K562 (cell line): ENCODE data around the gene KCTD13. TPM values are rescaled to one million over a fixed set of nuclear protein-coding genes. Genes with fewer than 3 reads are reported as not detected.

Experiments
- ADNP ChIP-seq: fragments of 200-800 bp; sonication (Bioruptor generic); IDR thresholded peaks from 2 replicates; pipeline ENCODE4 v1.6.1; 2016; ENCODE audit warnings: missing genetic modification characterization, missing compliant biosample characterization
- ARID1B ChIP-seq: fragments of 450-650 bp; IDR thresholded peaks from 2 replicates; pipeline ENCODE4 v1.6.1; 2016; ENCODE audit warnings: antibody characterized with exemption, mild to moderate bottlenecking, inconsistent platforms
- CC2D1A ChIP-seq: fragments of 450-650 bp; IDR thresholded peaks from 2 replicates; pipeline ENCODE4 v1.6.1; 2017; ENCODE audit warnings: mild to moderate bottlenecking
- CREB5 ChIP-seq: fragments of 250-450 bp; sonication (Bioruptor Pico); IDR thresholded peaks from 2 replicates; pipeline ENCODE4 v1.5.0; 2020; ENCODE audit warnings: mild to moderate bottlenecking
- GABPA ChIP-seq: fragments of 200-800 bp; sonication (Bioruptor generic); conservative IDR thresholded peaks from 2 replicates; pipeline ENCODE4 v1.6.1; 2016; ENCODE audit warnings: low read depth, missing genetic modification characterization, missing compliant biosample characterization
- HCFC1 ChIP-seq: IDR thresholded peaks from 2 replicates; pipeline ENCODE4 v1.6.1; 2012; ENCODE audit warnings: low read depth, low read length, improper control_type of control experiment
- HINFP ChIP-seq: fragments of 450-650 bp; conservative IDR thresholded peaks from 2 replicates; pipeline ENCODE4 v1.6.1; 2016; ENCODE audit warnings: missing genetic modification characterization, low read depth, mild to moderate bottlenecking, control low read depth, missing compliant biosample characterization
- HMG20A ChIP-seq: fragments of 450-650 bp; formaldehyde crosslinking; conservative IDR thresholded peaks from 2 replicates; pipeline ENCODE4 v1.4.0; 2020; ENCODE audit warnings: mild to moderate bottlenecking, mixed read lengths
- KDM1A ChIP-seq, 2 experiments: fragments of 450-650 bp; IDR thresholded peaks; 2 replicates each; pipeline ENCODE4 v1.6.1; 2016; ENCODE audit warnings: mild to moderate bottlenecking in 2 of 2
- MLX ChIP-seq, 2 experiments: fragments of 450-650 bp in 1 of 2; sonication (generic) in 1 of 2; formaldehyde crosslinking; conservative IDR thresholded peaks; 2 replicates each; pipeline versions ENCODE4 v1.4.0 to v1.8.1; 2020 to 2022; ENCODE audit warnings: mild to moderate bottlenecking in 1 of 2, missing genetic modification reagents in 1 of 2
- MTA1 ChIP-seq: fragments of 450-650 bp; IDR thresholded peaks from 2 replicates; pipeline ENCODE4 v1.6.1; 2017; ENCODE audit warnings: borderline replicate concordance
- NRF1 ChIP-seq, 2 experiments: fragments of 450-650 bp; IDR thresholded peaks in 1 of 2; conservative IDR thresholded peaks in 1 of 2; 2 replicates each; pipeline ENCODE4 v1.6.1; 2014; ENCODE audit warnings: mild to moderate bottlenecking in 2 of 2
- PBX2 ChIP-seq, 2 experiments: IDR thresholded peaks in 1 of 2; conservative IDR thresholded peaks in 1 of 2; 2 replicates each; pipeline ENCODE4 v1.6.1; 2016; ENCODE audit warnings: low read depth in 2 of 2, mild to moderate bottlenecking in 1 of 2, missing compliant biosample characterization in 1 of 2, missing genetic modification characterization in 1 of 2, moderate library complexity in 1 of 2
- TARDBP ChIP-seq: fragments of 450-650 bp; IDR thresholded peaks from 2 replicates; pipeline ENCODE4 v1.6.1; 2016
- TFAP4 ChIP-seq: sonication (generic); formaldehyde crosslinking; IDR thresholded peaks from 2 replicates; pipeline ENCODE4 v1.8.0; 2022; ENCODE audit warnings: missing genetic modification reagents, mild to moderate bottlenecking, moderate library complexity, borderline replicate concordance
- ZFX ChIP-seq: sonication (generic); formaldehyde crosslinking; IDR thresholded peaks from 2 replicates; pipeline ENCODE4 v1.8.0; 2022; ENCODE audit warnings: mild to moderate bottlenecking, missing genetic modification reagents, moderate library complexity
- ZKSCAN1 ChIP-seq: fragments of 150-350 bp; IDR thresholded peaks from 2 replicates; pipeline ENCODE4 v1.6.1; 2016; ENCODE audit warnings: low read depth, low read length
- ZNF197 ChIP-seq: fragments of 200-800 bp; sonication (Bioruptor generic); IDR thresholded peaks from 2 replicates; pipeline ENCODE4 v1.6.1; 2016; ENCODE audit warnings: low read depth, missing genetic modification characterization, missing compliant biosample characterization
- ZNF445 ChIP-seq: fragments of 250-450 bp; sonication (Bioruptor Pico); IDR thresholded peaks from 2 replicates; pipeline ENCODE4 v1.4.0; 2020; ENCODE audit warnings: low read depth, mild to moderate bottlenecking, moderate library complexity
- ZNF584 ChIP-seq: fragments of 200-800 bp; sonication (Bioruptor generic); IDR thresholded peaks from 2 replicates; pipeline ENCODE4 v1.6.1; 2016; ENCODE audit warnings: low read depth, mild to moderate bottlenecking, missing genetic modification characterization, missing compliant biosample characterization
- polyA plus RNA-seq, 8 experiments: library from polyadenylated mRNA; depleted of rRNA in 4 of 8; stranded (reverse) in 5 of 8; unstranded in 3 of 8; fragments of >200 nt; fragmentation: Nextera tagmentation in 2 of 8; fragmentation: Illumina TruSeq in 1 of 8; extraction: Ambion mirVana in 2 of 8; extraction: Trizol in 1 of 8; gene quantifications; 2 replicates each; pipeline versions ENCODE4 v1.2.1 to v1.2.3, GENCODE V29; 2011 to 2014; ENCODE audit warnings: inconsistent platforms in 1 of 8, missing spikeins in 1 of 8
- total RNA-seq, 7 experiments: library from RNA; depleted of rRNA in 6 of 7; stranded (reverse); fragments of >200 nt in 6 of 7; fragmentation: Illumina TruSeq in 2 of 7; extraction: Trizol in 2 of 7; gene quantifications; 2 replicates each; pipeline versions ENCODE4 v1.2.1 to v1.2.3, GENCODE V29; 2011 to 2021; ENCODE audit warnings: low replicate concordance in 1 of 7

KCTD13 gene
- total and polyA plus RNA-seq, 9 of the 15 experiments (the other 6 are each of a cell fraction or from before 2014, with no cell fraction given): 1.0 to 20.6 (median 9.8) TPM

- TF ChIP-seq ZNF584 (no peak), ZKSCAN1 (no peak), PBX2 (CRISPR knock-in tag; IDR thresholded peaks at IDR 0.05; ENCODE audit: low read depth) (no peak), PBX2 (tag; conservative IDR thresholded peaks at IDR 0.05; ENCODE audit: low read depth) (no peak), TFAP4 (CRISPR knock-in tag) (peak; percentile 44; the same call in 1 of the 2 replicates), MLX (CRISPR knock-in tag; conservative IDR thresholded peaks at IDR 0.05) (0 out of 4 replicates have a peak, but pooled peaks of 1 of the 2 experiments have one; percentile 77), TARDBP (peak; percentile 68; the same call in 1 of the 2 replicates), KDM1A (IDR thresholded peaks at IDR 0.05) (no peak), MTA1 (no peak), ZNF197 (no peak), ADNP (tag) (no peak), HMG20A (CRISPR knock-in tag) (no peak), HINFP (tag) (no peak), CREB5 (no peak), NRF1 (conservative IDR thresholded peaks at IDR 0.05 in 1 of 2, IDR thresholded peaks at IDR 0.05 in 1 of 2) (peak; percentile 96 to 97), ARID1B (no peak), CC2D1A (no peak), GABPA (tag) (peak; percentile 29), ZFX (peak; percentile 52), ZNF445 (CRISPR knock-in tag) (no peak), HCFC1 (peak; percentile 32; the same call in 1 of the 2 replicates)
These were observed 35.7 kb upstream of the KCTD13 start, which contains the start of gene TMEM219 (continued) for GRCh38 chr16:29961479-29962343.
